ENCODE measurements around the gene PDE9A. TPM values are rescaled to one million over a fixed set of nuclear protein-coding genes. Genes with fewer than 3 reads are reported as not detected.

PDE9A gene
- total RNA-seq, 1 donor from 2014 or later, result 3.9 TPM

GRCh38 chr21:42663860-42664535 lies 10.6 kb downstream of the PDE9A start:
- H3K4me3 ChIP-seq (ENCODE audit: low read depth, low read length), result no peak overlapping the region
- H3K27me3 ChIP-seq (ENCODE audit: control insufficient read depth, insufficient read depth, low read length), result peaks cover 41% of the 10 kb centered on the region
- TF ChIP-seq CTCF (IDR thresholded peaks at IDR 0.05; ENCODE audit: insufficient read depth, low read length, poor library complexity, severe bottlenecking), result no peak
- DNase-seq (ENCODE audit: low read depth), result no peak
- H3K36me3 ChIP-seq (ENCODE audit: control insufficient read depth, insufficient read depth, low read length), result no peaks in the 10 kb centered on the region

GRCh38 chr21:42664614-42665013 lies 11.2 kb downstream of the PDE9A start:
- Histone ChIP-seq H3K36me3 (ENCODE audit: control insufficient read depth, insufficient read depth, low read length) (no peaks in the 10 kb centered on the region), H3K27me3 (ENCODE audit: control insufficient read depth, insufficient read depth, low read length) (peaks cover 38% of the 10 kb centered on the region), H3K4me3 (ENCODE audit: low read depth, low read length) (no peak overlapping the region)
- no peak for DNase-seq (ENCODE audit: low read depth)
- no peak for TF ChIP-seq CTCF (IDR thresholded peaks at IDR 0.05; ENCODE audit: insufficient read depth, low read length, poor library complexity, severe bottlenecking)

- no peak for DNase-seq (ENCODE audit: low read depth)
Observed at GRCh38 chr21:42665026-42665425, 11.6 kb downstream of the PDE9A start.

GRCh38 chr21:42665484-42665883 lies 12.1 kb downstream of the PDE9A start:
- H3K4me3 ChIP-seq (ENCODE audit: low read depth, low read length), result no peak overlapping the region
- no peak for TF ChIP-seq CTCF (IDR thresholded peaks at IDR 0.05; ENCODE audit: insufficient read depth, low read length, poor library complexity, severe bottlenecking)

More at GRCh38 chr21:42665026-42665425, 11.6 kb downstream of the PDE9A start:
- TF ChIP-seq CTCF (IDR thresholded peaks at IDR 0.05; ENCODE audit: insufficient read depth, low read length, poor library complexity, severe bottlenecking), result no peak
- H3K36me3 ChIP-seq (ENCODE audit: control insufficient read depth, insufficient read depth, low read length), result no peaks in the 10 kb centered on the region
- H3K27me3 ChIP-seq (ENCODE audit: control insufficient read depth, insufficient read depth, low read length), result peaks cover 38% of the 10 kb centered on the region
- H3K4me3 ChIP-seq (ENCODE audit: low read depth, low read length), result no peak overlapping the region

GRCh38 chr21:42666023-42666747 lies 12.8 kb downstream of the PDE9A start:
- no peak for DNase-seq (ENCODE audit: low read depth)
- TF ChIP-seq CTCF (IDR thresholded peaks at IDR 0.05; ENCODE audit: insufficient read depth, low read length, poor library complexity, severe bottlenecking), result no peak
- Histone ChIP-seq H3K4me3 (ENCODE audit: low read depth, low read length) (no peak overlapping the region), H3K27me3 (ENCODE audit: control insufficient read depth, insufficient read depth, low read length) (peaks cover 42% of the 10 kb centered on the region), H3K36me3 (ENCODE audit: control insufficient read depth, insufficient read depth, low read length) (no peaks in the 10 kb centered on the region)

More at GRCh38 chr21:42665484-42665883, 12.1 kb downstream of the PDE9A start:
- H3K27me3 ChIP-seq (ENCODE audit: control insufficient read depth, insufficient read depth, low read length), result peaks cover 39% of the 10 kb centered on the region
- no peak for DNase-seq (ENCODE audit: low read depth)
- no peaks in the 10 kb centered on the region for H3K36me3 ChIP-seq (ENCODE audit: control insufficient read depth, insufficient read depth, low read length)

Data from kidney epithelial cell (primary cell).